Measurements from ENCODE around the gene INHBC. TPM values are rescaled to one million over a fixed set of nuclear protein-coding genes. Genes with fewer than 3 reads are reported as not detected.

The INHBC gene
- total RNA-seq, 4 donors from 2014 or later: not detected

GRCh38 chr12:57465030-57465746, 30.6 kb downstream of the INHBC start:
- Histone ChIP-seq H3K4me1 (peaks cover 3 to 11% of the 10 kb centered on the region in 2 donors), H3K4me3 (no peak overlapping the region), H3K36me3 (no peaks in the 10 kb centered on the region), H3K27me3 (no peaks in the 10 kb centered on the region), H3K9me3 (no peaks in the 10 kb centered on the region), H3K27ac (no peak overlapping the region)
- TF ChIP-seq CTCF (IDR thresholded peaks at IDR 0.05) (no peak), POLR2A (IDR thresholded peaks at IDR 0.05) (no peak)
- DNase-seq: no peak
- intact Hi-C loops (cut with DNase I; ENCODE audit: low total_unique reads): no loop called here

DNA sequence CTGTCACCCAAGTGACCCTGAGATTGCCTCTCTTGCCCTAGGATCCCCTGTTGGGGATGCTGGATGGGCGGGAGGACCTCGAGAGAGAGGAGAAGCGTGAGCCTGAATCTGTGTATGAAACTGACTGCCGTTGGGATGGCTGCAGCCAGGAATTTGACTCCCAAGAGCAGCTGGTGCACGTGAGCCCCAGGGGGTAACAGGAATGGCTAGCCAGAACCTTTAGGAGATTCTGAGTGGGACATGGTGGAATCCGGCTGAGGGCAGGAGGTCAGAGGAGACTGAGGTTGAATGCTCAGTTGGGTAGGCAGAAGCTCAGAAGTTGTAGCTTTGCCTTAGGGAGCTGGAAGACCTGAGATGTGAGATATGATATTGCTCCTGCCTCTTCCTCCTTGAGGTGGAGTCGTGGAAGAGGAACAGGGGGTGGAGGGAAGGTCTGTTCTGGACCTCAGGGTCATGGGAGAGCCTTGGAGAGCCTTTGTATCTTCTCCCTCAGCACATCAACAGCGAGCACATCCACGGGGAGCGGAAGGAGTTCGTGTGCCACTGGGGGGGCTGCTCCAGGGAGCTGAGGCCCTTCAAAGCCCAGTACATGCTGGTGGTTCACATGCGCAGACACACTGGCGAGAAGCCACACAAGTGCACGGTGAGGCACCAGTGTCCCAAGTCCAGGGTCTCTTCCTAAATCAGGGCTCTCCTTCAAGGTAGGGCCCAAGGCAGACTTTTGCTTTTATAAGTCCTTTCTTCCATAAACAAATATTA, 31.3 kb downstream of the INHBC start:
- intact Hi-C loops (cut with DNase I; ENCODE audit: low total_unique reads): no loop called here
- no peak overlapping the region for H3K4me3 ChIP-seq
- TF ChIP-seq CTCF (IDR thresholded peaks at IDR 0.05): no peak
- DNase-seq: no peak
- no peak overlapping the region for H3K27ac ChIP-seq
- H3K4me1 ChIP-seq: peaks cover 0 to 5% of the 10 kb centered on the region in 2 donors
- no peaks in the 10 kb centered on the region for H3K9me3 ChIP-seq
- H3K27me3 ChIP-seq: no peaks in the 10 kb centered on the region
- H3K36me3 ChIP-seq: no peaks in the 10 kb centered on the region

- Histone ChIP-seq H3K27me3 (no peaks in the 10 kb centered on the region), H3K27ac (no peak overlapping the region), H3K4me1 (no peaks in the 10 kb centered on the region), H3K36me3 (no peaks in the 10 kb centered on the region), H3K4me3 (no peak overlapping the region), H3K9me3 (no peaks in the 10 kb centered on the region)
- no peak for DNase-seq
- intact Hi-C loops (cut with DNase I; ENCODE audit: low total_unique reads): no loop called here
- TF ChIP-seq POLR2A (IDR thresholded peaks at IDR 0.05) (no peak), CTCF (IDR thresholded peaks at IDR 0.05) (no peak)
These were observed 32.8 kb downstream of the INHBC start for GRCh38 chr12:57467212-57467874.

- H3K4me3 ChIP-seq: no peak overlapping the region
- TF ChIP-seq CTCF (IDR thresholded peaks at IDR 0.05) (no peak), POLR2A (IDR thresholded peaks at IDR 0.05) (no peak)
- no peaks in the 10 kb centered on the region for H3K27me3 ChIP-seq
- H3K4me1 ChIP-seq: no peaks in the 10 kb centered on the region
- H3K27ac ChIP-seq: no peak overlapping the region
- no peaks in the 10 kb centered on the region for H3K36me3 ChIP-seq
- no peaks in the 10 kb centered on the region for H3K9me3 ChIP-seq
- DNase-seq: no peak
- intact Hi-C loops (cut with DNase I; ENCODE audit: low total_unique reads): no loop called here
These were observed 33.3 kb downstream of the INHBC start for GRCh38 chr12:57467915-57468314.

Data from uterus (tissue), 4 donors.